ENCODE results near the gene ZDHHC8. TPM values are rescaled to one million over a fixed set of nuclear protein-coding genes. Genes with fewer than 3 reads are reported as not detected.

The ZDHHC8 gene
- total RNA-seq, 4 donors from 2014 or later: 14.7 to 56.5 (median 17.1) TPM

DNA sequence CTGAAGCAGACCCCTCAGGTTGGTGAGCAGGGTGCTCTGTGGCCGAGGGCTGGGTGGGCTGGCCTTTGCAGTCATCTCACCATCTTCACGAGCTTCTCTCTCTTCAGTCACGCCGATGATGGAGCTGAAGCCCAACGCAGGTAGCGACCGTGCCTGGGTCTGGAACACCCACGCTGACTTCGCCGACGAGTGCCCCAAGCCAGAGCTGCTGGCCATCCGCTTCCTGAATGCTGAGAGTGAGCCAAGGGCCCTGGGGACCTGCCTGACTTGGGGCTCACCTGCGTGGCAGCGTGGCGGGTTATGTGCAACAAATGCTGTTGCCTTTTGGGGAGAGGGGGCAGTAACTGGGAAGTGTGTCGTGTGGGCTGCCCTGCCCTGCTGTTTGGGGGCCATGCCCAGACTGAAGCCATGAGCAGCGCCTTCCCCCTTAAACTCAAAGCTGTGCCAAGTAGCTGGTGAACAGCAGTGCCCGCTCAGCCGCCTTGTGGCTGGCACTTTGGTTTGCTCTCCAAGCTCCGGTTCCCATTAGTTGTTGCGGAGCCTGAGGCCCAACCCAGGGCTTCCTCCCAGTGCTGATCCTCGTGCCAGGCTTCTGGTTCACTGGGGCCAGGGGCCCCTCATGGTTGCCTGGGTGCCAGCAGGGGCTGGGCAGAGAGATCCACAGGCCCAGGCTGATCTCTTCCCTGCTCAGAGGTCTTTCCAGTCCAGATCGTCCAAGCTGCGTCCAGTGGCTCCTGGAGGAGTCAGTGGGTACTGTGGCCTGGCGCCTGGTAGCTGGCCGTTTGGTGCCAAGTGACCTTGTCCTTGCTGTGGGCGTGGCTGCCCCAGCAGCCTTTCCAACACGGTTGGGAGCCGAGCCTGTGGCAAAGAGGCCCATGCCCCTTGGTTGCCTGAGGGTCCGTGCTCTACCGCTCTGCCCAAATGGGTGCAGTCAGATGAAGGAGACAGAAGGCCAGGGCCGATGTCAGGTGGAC lies 6.1 kb upstream of the ZDHHC8 start:
- WGBS, 2 donors (ENCODE audit: low coverage in 1 of 2): 89% methylated on average over 31 of the region's 32 CpGs; no CpG with 5 or more reads in 1 of the 2 donors
- Histone ChIP-seq H3K27ac (no peak overlapping the region), H3K36me3 (peaks cover 0 to 11% (median 2%) of the 10 kb centered on the region in 4 donors), H3K4me1 (peaks cover 0 to 5% (median 0%) of the 10 kb centered on the region in 4 donors), H3K9me3 (no peaks in the 10 kb centered on the region), H3K4me3 (no peak overlapping the region), H3K27me3 (no peaks in the 10 kb centered on the region)
- DNase-seq: no peak
- in situ Hi-C loops (cut with MboI; ENCODE audit: low pct_ligation_motif_present in 1 of 4, low pct_unique_long_range_greater_than_20kb in 1 of 4, low sequenced_read_pairs in 3 of 4): no loop called here
- no peak for TF ChIP-seq POLR2A (IDR thresholded peaks at IDR 0.05)
- TF ChIP-seq, protein P1, sequence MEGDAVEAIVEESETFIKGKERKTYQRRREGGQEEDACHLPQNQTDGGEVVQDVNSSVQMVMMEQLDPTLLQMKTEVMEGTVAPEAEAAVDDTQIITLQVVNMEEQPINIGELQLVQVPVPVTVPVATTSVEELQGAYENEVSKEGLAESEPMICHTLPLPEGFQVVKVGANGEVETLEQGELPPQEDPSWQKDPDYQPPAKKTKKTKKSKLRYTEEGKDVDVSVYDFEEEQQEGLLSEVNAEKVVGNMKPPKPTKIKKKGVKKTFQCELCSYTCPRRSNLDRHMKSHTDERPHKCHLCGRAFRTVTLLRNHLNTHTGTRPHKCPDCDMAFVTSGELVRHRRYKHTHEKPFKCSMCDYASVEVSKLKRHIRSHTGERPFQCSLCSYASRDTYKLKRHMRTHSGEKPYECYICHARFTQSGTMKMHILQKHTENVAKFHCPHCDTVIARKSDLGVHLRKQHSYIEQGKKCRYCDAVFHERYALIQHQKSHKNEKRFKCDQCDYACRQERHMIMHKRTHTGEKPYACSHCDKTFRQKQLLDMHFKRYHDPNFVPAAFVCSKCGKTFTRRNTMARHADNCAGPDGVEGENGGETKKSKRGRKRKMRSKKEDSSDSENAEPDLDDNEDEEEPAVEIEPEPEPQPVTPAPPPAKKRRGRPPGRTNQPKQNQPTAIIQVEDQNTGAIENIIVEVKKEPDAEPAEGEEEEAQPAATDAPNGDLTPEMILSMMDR (IDR thresholded peaks at IDR 0.05): no peak
- no peak for TF ChIP-seq EP300 (IDR thresholded peaks at IDR 0.05; ENCODE audit: low read depth)
- intact Hi-C loops (cut with DNase I; ENCODE audit: low total_unique reads): loop anchor here (10.0 kb wide), 1 partner anchor 151 kb away; no protein-coding TSS in a partner anchor

GRCh38 chr22:20126284-20127029 lies 5.1 kb upstream of the ZDHHC8 start:
- no peaks in the 10 kb centered on the region for H3K9me3 ChIP-seq
- TF ChIP-seq POLR2A (IDR thresholded peaks at IDR 0.05) (no peak), EP300 (IDR thresholded peaks at IDR 0.05; ENCODE audit: low read depth) (no peak), POLR2AphosphoS5 (IDR thresholded peaks at IDR 0.05) (no peak)
- TF ChIP-seq, protein P1 (IDR thresholded peaks at IDR 0.05): no peak
- in situ Hi-C loops (cut with MboI; ENCODE audit: low pct_ligation_motif_present in 1 of 4, low pct_unique_long_range_greater_than_20kb in 1 of 4, low sequenced_read_pairs in 3 of 4) (no loop called here), intact Hi-C loops (cut with DNase I; ENCODE audit: low total_unique reads) (loop anchor here (10.0 kb wide), 1 partner anchor 152 kb away; no protein-coding TSS in a partner anchor)
- H3K27ac ChIP-seq: no peak overlapping the region
- H3K27me3 ChIP-seq: no peaks in the 10 kb centered on the region
- H3K4me3 ChIP-seq: no peak overlapping the region
- DNase-seq: no peak
- peaks cover 0 to 7% (median 0%) of the 10 kb centered on the region in 4 donors for H3K4me1 ChIP-seq
- 82 to 94% methylated on average over 6 to 19 of the region's 19 CpGs for WGBS, 2 donors (ENCODE audit: low coverage in 1 of 2)
- H3K36me3 ChIP-seq: peaks cover 0 to 11% (median 2%) of the 10 kb centered on the region in 4 donors

DNA sequence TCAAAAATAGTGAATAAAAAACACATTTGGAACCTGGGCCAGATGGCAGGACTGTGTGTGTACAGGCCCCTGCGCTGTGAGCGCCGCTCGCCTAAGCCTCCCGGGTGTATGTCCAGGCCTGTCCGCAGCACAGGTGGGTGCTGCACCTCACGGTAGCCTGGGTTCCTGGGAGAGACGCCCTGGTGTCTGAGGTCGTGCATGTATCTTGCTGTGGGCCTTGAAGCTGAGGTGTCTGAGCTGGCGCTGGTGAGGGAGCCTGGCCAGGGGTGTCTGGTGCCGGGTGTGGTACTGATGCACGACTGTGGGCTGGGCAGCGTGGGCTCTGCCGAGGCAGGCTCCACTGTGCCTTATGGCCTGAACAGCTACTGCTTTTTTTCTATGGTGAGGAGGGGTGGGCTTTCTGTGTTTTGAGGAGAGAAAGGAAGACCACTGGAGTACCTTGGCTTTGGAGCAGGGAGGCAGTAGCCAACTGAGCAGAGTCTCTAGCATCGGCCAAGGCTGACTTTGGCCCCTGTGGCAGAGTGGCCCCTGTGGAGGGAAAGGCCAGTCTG lies 4.2 kb upstream of the ZDHHC8 start:
- in situ Hi-C loops (cut with MboI; ENCODE audit: low pct_ligation_motif_present in 1 of 4, low pct_unique_long_range_greater_than_20kb in 1 of 4, low sequenced_read_pairs in 3 of 4) (no loop called here), intact Hi-C loops (cut with DNase I; ENCODE audit: low total_unique reads) (loop anchor here (10.0 kb wide), 1 partner anchor 153 kb away; no protein-coding TSS in a partner anchor)
- Histone ChIP-seq H3K36me3 (peaks cover 0 to 11% (median 2%) of the 10 kb centered on the region in 4 donors), H3K27me3 (no peaks in the 10 kb centered on the region), H3K4me1 (peaks cover under 1 to 9% (median 2%) of the 10 kb centered on the region in 4 donors), H3K4me3 (no peak overlapping the region), H3K9me3 (no peaks in the 10 kb centered on the region), H3K27ac (no peak overlapping the region)
- 93% methylated on average over 15 of the region's 15 CpGs; no CpG with 5 or more reads in 1 of the 2 donors for WGBS, 2 donors (ENCODE audit: low coverage in 1 of 2)
- no peak for DNase-seq
- no peak for TF ChIP-seq POLR2AphosphoS5 (IDR thresholded peaks at IDR 0.05)
- TF ChIP-seq, protein P1 (IDR thresholded peaks at IDR 0.05): no peak
- no peak for TF ChIP-seq EP300 (IDR thresholded peaks at IDR 0.05; ENCODE audit: low read depth)
- no peak for TF ChIP-seq POLR2A (IDR thresholded peaks at IDR 0.05)
